Pancreas (tissue), 10 donors: ENCODE results near the gene ZC3H12A. TPM values are rescaled to one million over a fixed set of nuclear protein-coding genes. Genes with fewer than 3 reads are reported as not detected.

Experiments
- ATAC-seq, 4 donors: fragments of 200-7000 bp; cut with Tn5 transposase; one replicate each; pipeline versions ENCODE4 v1.8.0 to v1.9.1; 2020; ENCODE audit warnings: mild to moderate bottlenecking in 4 of 4, moderate library complexity in 4 of 4
- DNase-seq, 6 donors: peaks; one replicate each; pipeline ENCODE4 v3.0.0-alpha.2; 2020
- FAIRE-seq: peaks from 2 replicates; lab custom pipeline; 2012; peaks lifted over from hg19 to GRCh38; lab: Jason Lieb, UNC
- H3K27ac ChIP-seq, 4 donors: fragments of 200-600 bp; sonication (generic); 1 replicate in 3 of 4; 2 replicates in 1 of 4; pipeline versions ENCODE4 v1.5.0 to v1.8.0; 2020
- H3K27me3 ChIP-seq, 4 donors: fragments of 200-600 bp; one replicate each; pipeline ENCODE4 v1.8.0; 2021
- H3K36me3 ChIP-seq, 3 donors: fragments of 200-600 bp; sonication (generic) in 1 of 3; one replicate each; pipeline versions ENCODE4 v1.5.0 to v1.8.0; 2020 to 2021
- H3K4me1 ChIP-seq, 3 donors: fragments of 200-600 bp; one replicate each; pipeline ENCODE4 v1.8.0; 2021
- H3K4me3 ChIP-seq, 4 donors: fragments of 200-600 bp; sonication (generic) in 2 of 4; one replicate each; pipeline versions ENCODE4 v1.5.0 to v1.8.0; 2020 to 2021
- H3K9me3 ChIP-seq, 4 donors: fragments of 200-600 bp; one replicate each; pipeline ENCODE4 v1.8.0; 2021
- CTCF ChIP-seq, 4 donors: fragments of 200-600 bp; sonication (generic) in 3 of 4; IDR thresholded peaks; one replicate each; pipeline versions ENCODE4 v1.5.0 to v1.8.0; 2021; ENCODE audit warnings: antibody characterized with exemption in 4 of 4
- WGBS, 2 donors: extraction: QIAGEN DNeasy Blood & Tissue Kit; methylation state at CpG; one replicate each; pipeline ENCODE4 v1.1.7; 2013; 5-methylcytosine and 5-hydroxymethylcytosine counted together
- intact Hi-C, 3 donors: fragments of 100-400 bp; cut with DNase I; formaldehyde crosslinking; loops; one replicate each; pipeline versions ENCODE4 v1.11.1 to v1.14.2; 2022
- polyA plus RNA-seq, 2 donors: library from polyadenylated mRNA; stranded (reverse); fragments of 200-250 nt; gene quantifications; one replicate each; pipeline ENCODE4 v1.2.3, GENCODE V29; 2013
- total RNA-seq, 6 donors: library from RNA; stranded (reverse); fragmentation: NEBNext Ultra II Directional in 4 of 6; extraction: Animal tissue kit (Norgen Biotek cat#: 25700) in 4 of 6; gene quantifications; one replicate each; pipeline versions ENCODE4 v1.2.1 to v1.2.4, GENCODE V29; 2021 to 2023
- donor health status: healthy with polysubstance abuse.
- donor health status: DM: no; HTN: no; CAD: no; lungs with moderate emphysema.
- donor health status: DM: no; HTN: no; CAD: no.
- donor health status: control.
- donor health status: control.
- donor health status: Bipolar disorder and iron deficiency.
- donor health status: DM: yes; HTN: yes; CAD: no.
- donor health status: DM: no; HTN: no; CAD: no.
- donor health status: DM: no; HTN: no; CAD: no.
- donor health status: DM: yes; HTN: yes; CAD: no.

The ZC3H12A gene
- total and polyA plus RNA-seq, 8 donors, result 4.1 to 13.1 (median 9.9) TPM

GRCh38 chr1:37484325-37485051 lies 10.1 kb downstream of the ZC3H12A start:
- H3K4me1 ChIP-seq, result peaks cover 31 to 62% (median 48%) of the 10 kb centered on the region in 3 donors
- WGBS, 2 donors, result 18 to 28% methylated on average over 7 of the region's 7 CpGs
- intact Hi-C loops, result no loop called here
- ATAC-seq, result peak; percentile 5 to 48 (median 42)
- no peak for TF ChIP-seq CTCF (IDR thresholded peaks at IDR 0.05)
- peak overlapping the region; percentile 38 to 78 (median 64) for H3K27ac ChIP-seq
- peak in 5 of 6 donors; percentile 37 to 65 (median 51) for DNase-seq
- no peaks in the 10 kb centered on the region for H3K9me3 ChIP-seq
- no peak overlapping the region for H3K4me3 ChIP-seq
- no peak for FAIRE-seq
- H3K36me3 ChIP-seq, result peaks cover 18 to 37% (median 31%) of the 10 kb centered on the region in 3 donors
- H3K27me3 ChIP-seq, result no peaks in the 10 kb centered on the region

GRCh38 chr1:37485902-37486679 lies 11.7 kb downstream of the ZC3H12A start:
- 55 to 60% methylated on average over 5 to 6 of the region's 6 CpGs for WGBS, 2 donors
- no peak overlapping the region for H3K4me3 ChIP-seq
- no peak for TF ChIP-seq CTCF (IDR thresholded peaks at IDR 0.05)
- peak overlapping the region; percentile 31 to 78 (median 64) for H3K27ac ChIP-seq
- H3K9me3 ChIP-seq, result no peaks in the 10 kb centered on the region
- intact Hi-C loops, result loop anchor here in 1 of 3 donors (2.0 kb wide), 1 partner anchor 29 kb away; no protein-coding TSS in a partner anchor
- no peak for FAIRE-seq
- no peaks in the 10 kb centered on the region for H3K27me3 ChIP-seq
- H3K36me3 ChIP-seq, result peaks cover 14 to 32% (median 26%) of the 10 kb centered on the region in 3 donors
- DNase-seq, result peak in 1 of 6 donors; percentile 28
- peak in 1 of 4 donors; percentile 15 for ATAC-seq
- H3K4me1 ChIP-seq, result peaks cover 21 to 49% (median 36%) of the 10 kb centered on the region in 3 donors

GRCh38 chr1:37486680-37487618 lies 12.6 kb downstream of the ZC3H12A start:
- TF ChIP-seq CTCF (IDR thresholded peaks at IDR 0.05), result peak; percentile 93 to 98 (median 96)
- peaks cover 21 to 46% (median 36%) of the 10 kb centered on the region in 3 donors for H3K4me1 ChIP-seq
- peaks cover 9 to 28% (median 23%) of the 10 kb centered on the region in 3 donors for H3K36me3 ChIP-seq
- DNase-seq, result peak; percentile 57 to 94 (median 83)
- H3K27me3 ChIP-seq, result no peaks in the 10 kb centered on the region
- peak overlapping the region in 3 of 4 donors; percentile 33 to 78 (median 76) for H3K27ac ChIP-seq
- intact Hi-C loops, result loop anchor here in 1 of 3 donors (2.0 kb wide), 1 partner anchor 30 kb away; no protein-coding TSS in a partner anchor
- peak; percentile 44 to 83 (median 78) for ATAC-seq
- 22 to 28% methylated on average over 10 of the region's 10 CpGs for WGBS, 2 donors
- H3K4me3 ChIP-seq, result no peak overlapping the region
- no peaks in the 10 kb centered on the region for H3K9me3 ChIP-seq
- no peak for FAIRE-seq

- intact Hi-C loops, result loop anchor here in 1 of 3 donors (2.0 kb wide), 1 partner anchor 31 kb away; no protein-coding TSS in a partner anchor
Observed at GRCh38 chr1:37487619-37487984, 13.2 kb downstream of the ZC3H12A start.

More at GRCh38 chr1:37487619-37487984, 13.2 kb downstream of the ZC3H12A start:
- Histone ChIP-seq H3K9me3 (no peaks in the 10 kb centered on the region), H3K36me3 (peaks cover 6 to 21% (median 16%) of the 10 kb centered on the region in 3 donors), H3K27ac (peak overlapping the region in 2 of 4 donors; percentile 33 to 78), H3K4me1 (peaks cover 21 to 46% (median 36%) of the 10 kb centered on the region in 3 donors), H3K27me3 (no peaks in the 10 kb centered on the region), H3K4me3 (no peak overlapping the region)
- DNase-seq (no peak), FAIRE-seq (no peak), ATAC-seq (no peak)
- 74 to 79% methylated on average over 5 of the region's 5 CpGs for WGBS, 2 donors
- no peak for TF ChIP-seq CTCF (IDR thresholded peaks at IDR 0.05)
